Hepatocyte (in vitro differentiated cells): Measurements from ENCODE around the gene DHDH. TPM values are rescaled to one million over a fixed set of nuclear protein-coding genes. Genes with fewer than 3 reads are reported as not detected.

Experiments
- DNase-seq: peaks from one replicate; pipeline ENCODE4 v3.0.0-alpha.2; 2016; ENCODE audit warnings: low spot score
- H2AFZ ChIP-seq: fragments of 200-600 bp; sonication (generic); 2 replicates; pipeline ENCODE4 v1.6.0; 2016; ENCODE audit warnings: antibody characterized with exemption, mild to moderate bottlenecking
- H3K27ac ChIP-seq: fragments of 200-600 bp; sonication (generic); 2 replicates; pipeline ENCODE4 v1.5.1; 2016; ENCODE audit warnings: mild to moderate bottlenecking
- H3K27me3 ChIP-seq: fragments of 200-600 bp; sonication (generic); 2 replicates; pipeline ENCODE4 v1.6.1; 2016
- H3K36me3 ChIP-seq: fragments of 200-600 bp; sonication (generic); replicated peaks from 2 replicates; pipeline ENCODE4 v1.5.1; 2016; ENCODE audit warnings: low read depth; ENCODE audit not compliant: insufficient read depth
- H3K4me1 ChIP-seq: fragments of 200-600 bp; sonication (generic); 2 replicates; pipeline ENCODE4 v1.5.1; 2016; ENCODE audit warnings: mild to moderate bottlenecking, moderate library complexity; ENCODE audit not compliant: insufficient read depth
- H3K4me2 ChIP-seq: fragments of 200-600 bp; sonication (generic); 2 replicates; pipeline ENCODE4 v1.6.0; 2016
- H3K4me3 ChIP-seq: fragments of 200-600 bp; sonication (generic); 2 replicates; pipeline ENCODE4 v1.5.1; 2016; ENCODE audit warnings: mild to moderate bottlenecking
- H3K79me2 ChIP-seq: fragments of 200-600 bp; sonication (generic); 2 replicates; pipeline ENCODE4 v1.6.0; 2017; ENCODE audit warnings: mild to moderate bottlenecking
- H3K9me2 ChIP-seq: fragments of 200-600 bp; sonication (generic); replicated peaks from 2 replicates; pipeline ENCODE4 v1.6.0; 2017; ENCODE audit warnings: mild to moderate bottlenecking; ENCODE audit not compliant: insufficient read depth
- H3K9me3 ChIP-seq: fragments of 200-600 bp; sonication (generic); 2 replicates; pipeline ENCODE4 v1.5.1; 2016; ENCODE audit warnings: low read depth, mild to moderate bottlenecking
- H4K20me1 ChIP-seq: fragments of 200-600 bp; sonication (generic); 2 replicates; pipeline ENCODE4 v1.6.0; 2016; ENCODE audit warnings: mild to moderate bottlenecking; ENCODE audit not compliant: insufficient read depth, poor library complexity, severe bottlenecking
- EZH2 ChIP-seq: fragments of 200-600 bp; sonication (generic); IDR thresholded peaks from 2 replicates; pipeline ENCODE4 v1.6.1; 2016; ENCODE audit warnings: antibody characterized with exemption, mild to moderate bottlenecking, borderline replicate concordance
- EZH2phosphoT487 ChIP-seq: fragments of 200-600 bp; sonication (generic); IDR thresholded peaks from one replicate; pipeline ENCODE4 v1.6.1; 2018; ENCODE audit warnings: antibody characterized with exemption, mild to moderate bottlenecking, low read depth, moderate library complexity; ENCODE audit not compliant: unreplicated experiment, severe bottlenecking
- WGBS: methylation state at CpG from one replicate; pipeline ENCODE4 v1.1.6; 2016; ENCODE audit warnings: low lambda C conversion rate; ENCODE audit errors: missing lambda C conversion rate; 5-methylcytosine and 5-hydroxymethylcytosine counted together
- polyA plus RNA-seq: library from polyadenylated mRNA; unstranded; fragments of >200 nt; fragmentation: Nextera tagmentation; extraction: Ambion mirVana; gene quantifications from 2 replicates; pipeline ENCODE4 v1.2.1, GENCODE V29; 2016
- total RNA-seq: library from RNA; depleted of rRNA; stranded (reverse); fragments of >200 nt; gene quantifications from 2 replicates; pipeline ENCODE4 v1.2.3, GENCODE V29; 2014
- TF ChIP-seq, protein P1 (sequence below): fragments of 200-600 bp; sonication (generic); IDR thresholded peaks from 2 replicates; pipeline ENCODE4 v1.5.1; 2016; ENCODE audit warnings: antibody characterized with exemption, mild to moderate bottlenecking; ENCODE audit not compliant: poor library complexity

The DHDH gene
- total and polyA plus RNA-seq, 2 experiments from 2014 or later = 2.9 to 3.7 TPM

DNA sequence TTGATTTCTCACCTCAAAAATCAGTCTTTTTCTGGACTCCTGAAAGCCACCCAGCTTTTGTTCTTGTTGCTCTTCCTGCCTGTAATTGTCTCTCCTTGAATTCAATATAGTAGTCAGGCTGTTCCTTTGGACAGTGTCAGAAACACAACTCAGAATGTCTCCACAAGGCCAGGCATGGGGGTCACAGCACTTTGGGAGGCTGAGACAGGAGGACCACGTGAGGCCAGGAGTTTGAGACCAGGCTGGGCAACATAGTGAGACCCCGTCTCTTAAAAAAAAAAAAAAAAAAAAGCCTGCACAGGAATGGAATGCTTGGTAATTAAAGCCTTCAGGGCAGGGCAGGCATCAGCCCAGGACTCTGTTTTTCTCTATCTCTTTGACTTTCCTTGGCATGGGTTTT is 12.3 kb downstream of the DHDH start:
- DNase-seq = no peak
- Histone ChIP-seq H3K9me3 (no peaks in the 10 kb centered on the region), H3K36me3 (no peaks in the 10 kb centered on the region), H3K4me2 (no peak overlapping the region), H3K79me2 (no peaks in the 10 kb centered on the region), H3K4me3 (no peak overlapping the region), H3K4me1 (no peaks in the 10 kb centered on the region), H3K27me3 (no peaks in the 10 kb centered on the region), H4K20me1 (no peaks in the 10 kb centered on the region), H3K27ac (no peak overlapping the region), H3K9me2 (no peaks in the 10 kb centered on the region), H2AFZ (no peak overlapping the region)
- TF ChIP-seq EZH2 = no peak
- no peak for TF ChIP-seq EZH2phosphoT487
- TF ChIP-seq, protein P1, sequence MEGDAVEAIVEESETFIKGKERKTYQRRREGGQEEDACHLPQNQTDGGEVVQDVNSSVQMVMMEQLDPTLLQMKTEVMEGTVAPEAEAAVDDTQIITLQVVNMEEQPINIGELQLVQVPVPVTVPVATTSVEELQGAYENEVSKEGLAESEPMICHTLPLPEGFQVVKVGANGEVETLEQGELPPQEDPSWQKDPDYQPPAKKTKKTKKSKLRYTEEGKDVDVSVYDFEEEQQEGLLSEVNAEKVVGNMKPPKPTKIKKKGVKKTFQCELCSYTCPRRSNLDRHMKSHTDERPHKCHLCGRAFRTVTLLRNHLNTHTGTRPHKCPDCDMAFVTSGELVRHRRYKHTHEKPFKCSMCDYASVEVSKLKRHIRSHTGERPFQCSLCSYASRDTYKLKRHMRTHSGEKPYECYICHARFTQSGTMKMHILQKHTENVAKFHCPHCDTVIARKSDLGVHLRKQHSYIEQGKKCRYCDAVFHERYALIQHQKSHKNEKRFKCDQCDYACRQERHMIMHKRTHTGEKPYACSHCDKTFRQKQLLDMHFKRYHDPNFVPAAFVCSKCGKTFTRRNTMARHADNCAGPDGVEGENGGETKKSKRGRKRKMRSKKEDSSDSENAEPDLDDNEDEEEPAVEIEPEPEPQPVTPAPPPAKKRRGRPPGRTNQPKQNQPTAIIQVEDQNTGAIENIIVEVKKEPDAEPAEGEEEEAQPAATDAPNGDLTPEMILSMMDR = no peak
- WGBS = 81% methylated on average over 1 of the region's 2 CpGs

DNA sequence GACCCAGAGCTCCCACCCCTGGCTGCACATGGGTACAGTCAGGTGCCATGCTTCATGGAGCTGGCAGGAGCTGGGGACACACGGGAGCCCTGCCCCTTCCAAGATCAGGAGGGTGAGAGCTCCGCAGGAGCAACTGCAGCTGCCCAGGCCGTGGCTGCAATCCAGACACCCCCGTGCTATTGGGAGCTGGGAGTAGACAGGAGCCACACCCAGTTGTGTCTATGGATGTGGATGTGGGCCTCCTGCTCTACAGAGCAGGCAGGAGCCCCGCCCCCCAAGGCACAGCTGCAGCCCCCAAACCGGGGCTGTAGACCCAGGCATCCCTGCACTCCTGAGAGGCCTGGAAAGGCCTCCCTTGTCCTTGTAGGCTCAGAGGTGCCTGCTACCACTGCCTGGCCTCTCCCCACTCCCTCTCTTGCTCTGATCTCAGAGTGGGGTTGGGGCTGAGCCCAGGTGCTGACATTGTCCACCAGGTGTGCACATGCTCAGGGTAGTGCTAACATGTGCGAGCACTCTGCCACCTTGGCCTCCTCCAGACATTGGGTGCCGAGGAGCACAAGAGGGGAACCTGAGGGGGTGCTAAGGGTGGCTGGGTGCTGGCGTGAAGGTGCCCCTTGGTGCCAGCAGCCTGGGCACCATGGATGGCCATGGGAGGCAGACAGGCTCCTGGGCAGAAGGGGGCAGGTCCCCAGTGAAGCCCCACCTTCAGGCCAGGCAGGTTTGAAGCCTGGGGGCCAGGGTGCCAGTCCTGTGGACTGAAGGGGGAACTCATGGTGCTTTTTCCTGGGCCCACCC is 13.2 kb downstream of the DHDH start:
- WGBS = 77% methylated on average over 9 of the region's 9 CpGs
- no peaks in the 10 kb centered on the region for H3K4me1 ChIP-seq

DNA sequence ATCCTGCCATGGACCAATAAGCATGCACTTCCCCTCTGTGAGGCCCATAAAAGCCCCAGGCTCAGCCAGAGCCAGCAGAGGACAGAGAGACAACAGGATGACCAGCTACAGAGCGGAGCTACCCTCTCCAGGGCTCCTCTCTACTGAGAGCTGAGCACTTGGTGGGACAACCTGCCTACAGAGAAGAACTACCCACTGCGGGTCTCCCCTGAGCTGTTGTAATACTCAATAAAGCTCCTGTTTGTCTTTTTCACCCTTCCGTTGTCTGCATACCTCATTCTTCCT is 13.7 kb downstream of the DHDH start:
- H3K9me3 ChIP-seq = no peaks in the 10 kb centered on the region
- DNase-seq = no peak
- H3K4me2 ChIP-seq = no peak overlapping the region
- no peaks in the 10 kb centered on the region for H4K20me1 ChIP-seq
- WGBS = 83% methylated on average over 3 of the region's 3 CpGs
- no peaks in the 10 kb centered on the region for H3K4me1 ChIP-seq
- no peaks in the 10 kb centered on the region for H3K36me3 ChIP-seq
- H3K4me3 ChIP-seq = no peak overlapping the region
- TF ChIP-seq, protein P1 = no peak
- TF ChIP-seq EZH2phosphoT487 (no peak), EZH2 (no peak)
- H3K27ac ChIP-seq = no peak overlapping the region
- no peak overlapping the region for H2AFZ ChIP-seq
- H3K79me2 ChIP-seq = no peaks in the 10 kb centered on the region
- no peaks in the 10 kb centered on the region for H3K9me2 ChIP-seq
- no peaks in the 10 kb centered on the region for H3K27me3 ChIP-seq

More for the DNA sequence above, 13.2 kb downstream of the DHDH start:
- Histone ChIP-seq H3K36me3 (no peaks in the 10 kb centered on the region), H3K27ac (no peak overlapping the region), H4K20me1 (no peaks in the 10 kb centered on the region), H3K27me3 (no peaks in the 10 kb centered on the region), H3K4me3 (no peak overlapping the region), H2AFZ (no peak overlapping the region), H3K9me3 (no peaks in the 10 kb centered on the region), H3K9me2 (no peaks in the 10 kb centered on the region), H3K4me2 (no peak overlapping the region), H3K79me2 (no peaks in the 10 kb centered on the region)
- no peak for DNase-seq
- TF ChIP-seq, protein P1 = no peak
- TF ChIP-seq EZH2phosphoT487 (no peak), EZH2 (no peak)
